ENCODE measurements around the gene FLT4. TPM values are rescaled to one million over a fixed set of nuclear protein-coding genes. Genes with fewer than 3 reads are reported as not detected.

Gene FLT4
- polyA plus RNA-seq, 3 donors = not detected

DNA sequence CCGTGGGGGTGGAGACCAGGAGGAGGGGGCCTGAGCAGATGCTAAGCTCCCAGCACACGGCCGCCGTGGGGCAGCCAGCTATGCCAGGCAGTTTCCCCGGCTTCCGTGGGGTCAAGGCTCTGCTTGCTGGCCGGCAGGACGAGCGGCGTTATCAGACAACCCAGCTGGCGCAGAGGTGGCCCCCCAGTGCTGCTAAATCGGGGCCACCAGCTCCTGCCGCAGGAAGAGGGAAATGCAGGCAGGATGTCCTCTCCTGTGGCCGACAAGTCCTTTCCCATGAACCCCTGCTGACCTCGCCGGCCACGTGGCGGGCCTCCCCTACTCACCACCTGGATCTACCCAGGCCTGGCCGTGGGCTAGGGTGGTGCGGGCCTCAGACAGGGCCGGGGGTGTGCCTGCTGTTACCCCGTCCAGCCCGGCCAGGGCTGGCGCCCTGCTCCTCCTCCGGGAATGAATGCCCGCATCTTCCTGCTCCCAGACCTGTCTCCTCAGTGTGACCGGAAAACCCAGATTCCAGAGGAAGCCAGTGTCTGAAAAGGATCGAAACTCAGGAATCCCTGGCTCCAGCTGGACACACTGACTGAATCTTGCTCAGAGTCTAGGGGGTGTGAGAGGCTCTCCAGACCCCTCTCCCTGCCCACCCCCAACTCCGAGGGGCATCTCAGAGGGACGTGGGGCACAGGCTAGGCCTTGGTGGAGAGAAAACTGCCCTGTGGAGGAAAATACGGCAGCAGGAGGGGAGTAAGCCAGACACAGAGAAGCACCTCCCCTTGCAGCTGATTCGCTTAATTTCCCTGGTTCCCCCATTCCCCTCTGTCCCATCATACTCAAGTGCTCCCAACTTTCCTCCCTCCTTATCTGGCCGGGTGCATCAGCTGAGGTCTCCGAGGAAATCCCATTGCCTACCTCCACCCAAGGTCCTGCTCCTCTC is 3.9 kb downstream of the FLT4 start:
- H3K4me1 Mint-ChIP-seq = peaks cover 6% of the 10 kb centered on the region
- Histone ChIP-seq H3K27me3 (ENCODE audit: control insufficient read depth in 2 of 2, insufficient read depth in 2 of 2, low read length in 2 of 2) (peaks cover 5 to 32% of the 10 kb centered on the region in 2 donors), H3K9me3 (replicated peaks in 1 of 2; ENCODE audit: control insufficient read depth in 1 of 2, insufficient read depth in 1 of 2, low read length in 2 of 2) (no peaks in the 10 kb centered on the region), H3K36me3 (replicated peaks in 1 of 2; ENCODE audit: control insufficient read depth in 1 of 2, insufficient read depth in 2 of 2, low read length in 2 of 2) (no peaks in the 10 kb centered on the region), H3K4me1 (ENCODE audit: control insufficient read depth in 1 of 2, insufficient read depth in 2 of 2, low read length in 2 of 2) (no peaks in the 10 kb centered on the region), H4K20me1 (ENCODE audit: insufficient read depth, low read length) (no peaks in the 10 kb centered on the region), H3K4me3 (replicated peaks in 1 of 3; ENCODE audit: low read depth in 2 of 3, low read length in 3 of 3) (no peak overlapping the region), H3K9ac (ENCODE audit: insufficient read depth, low read length, poor library complexity, severe bottlenecking) (no peak overlapping the region), H2AFZ (ENCODE audit: insufficient read depth, low read depth, low read length, poor library complexity, severe bottlenecking) (no peak overlapping the region), H3K4me2 (replicated peaks; ENCODE audit: extremely low read depth, low read length, poor library complexity, severe bottlenecking) (no peak overlapping the region), H3K79me2 (ENCODE audit: insufficient read depth, low read length) (no peaks in the 10 kb centered on the region), H3K27ac (ENCODE audit: low read depth in 1 of 2, low read length in 2 of 2) (no peak overlapping the region)
- TF ChIP-seq, protein P1, sequence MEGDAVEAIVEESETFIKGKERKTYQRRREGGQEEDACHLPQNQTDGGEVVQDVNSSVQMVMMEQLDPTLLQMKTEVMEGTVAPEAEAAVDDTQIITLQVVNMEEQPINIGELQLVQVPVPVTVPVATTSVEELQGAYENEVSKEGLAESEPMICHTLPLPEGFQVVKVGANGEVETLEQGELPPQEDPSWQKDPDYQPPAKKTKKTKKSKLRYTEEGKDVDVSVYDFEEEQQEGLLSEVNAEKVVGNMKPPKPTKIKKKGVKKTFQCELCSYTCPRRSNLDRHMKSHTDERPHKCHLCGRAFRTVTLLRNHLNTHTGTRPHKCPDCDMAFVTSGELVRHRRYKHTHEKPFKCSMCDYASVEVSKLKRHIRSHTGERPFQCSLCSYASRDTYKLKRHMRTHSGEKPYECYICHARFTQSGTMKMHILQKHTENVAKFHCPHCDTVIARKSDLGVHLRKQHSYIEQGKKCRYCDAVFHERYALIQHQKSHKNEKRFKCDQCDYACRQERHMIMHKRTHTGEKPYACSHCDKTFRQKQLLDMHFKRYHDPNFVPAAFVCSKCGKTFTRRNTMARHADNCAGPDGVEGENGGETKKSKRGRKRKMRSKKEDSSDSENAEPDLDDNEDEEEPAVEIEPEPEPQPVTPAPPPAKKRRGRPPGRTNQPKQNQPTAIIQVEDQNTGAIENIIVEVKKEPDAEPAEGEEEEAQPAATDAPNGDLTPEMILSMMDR (IDR thresholded peaks at IDR 0.05) = no peak
- no peak for DNase-seq
- H3K9me3 Mint-ChIP-seq = peaks cover 0 to 7% (median 2%) of the 10 kb centered on the region in 7 donors
- no peak overlapping the region for H3K4me3 Mint-ChIP-seq
- no peak overlapping the region for H3K27ac Mint-ChIP-seq
- 45% methylated on average over 31 of the region's 34 CpGs for WGBS (ENCODE audit: insufficient coverage)
- H3K36me3 Mint-ChIP-seq = no peaks in the 10 kb centered on the region
- H3K27me3 Mint-ChIP-seq (ENCODE audit: low read depth in 3 of 3) = peaks cover 39 to 48% (median 44%) of the 10 kb centered on the region in 3 donors
- intact Hi-C loops (cut with micrococcal nuclease) = no loop called here

DNA sequence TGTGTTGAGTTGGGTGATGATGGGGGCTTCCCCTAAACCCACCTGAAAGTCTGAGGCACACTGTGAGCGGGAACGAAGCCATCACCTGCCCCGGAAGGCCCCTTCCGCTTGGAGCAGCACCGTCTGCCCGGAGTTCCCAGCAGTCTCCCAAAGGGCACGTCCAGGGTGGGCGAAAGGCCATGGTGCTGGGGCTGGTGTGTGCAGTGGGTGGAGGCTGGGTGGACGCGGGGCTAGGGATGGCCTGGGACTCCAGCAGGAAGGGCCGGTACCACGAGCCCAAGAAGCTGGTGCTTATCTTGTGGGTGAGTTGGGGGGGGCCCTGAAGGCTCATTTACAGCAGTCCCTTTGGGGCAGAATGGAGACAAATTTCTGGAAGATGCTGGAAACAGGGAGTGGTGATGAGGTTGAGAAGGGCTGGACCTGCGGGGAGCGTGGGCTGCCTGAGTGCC is 4.6 kb downstream of the FLT4 start:
- no peaks in the 10 kb centered on the region for H3K36me3 Mint-ChIP-seq
- WGBS (ENCODE audit: insufficient coverage) = 90% methylated on average over 14 of the region's 14 CpGs
- TF ChIP-seq, protein P1 (IDR thresholded peaks at IDR 0.05) = no peak
- no peak overlapping the region for H3K27ac Mint-ChIP-seq
- no peak overlapping the region for H3K4me3 Mint-ChIP-seq
- no peak for DNase-seq
- Histone ChIP-seq H3K36me3 (replicated peaks in 1 of 2; ENCODE audit: control insufficient read depth in 1 of 2, insufficient read depth in 2 of 2, low read length in 2 of 2) (no peaks in the 10 kb centered on the region), H3K4me1 (ENCODE audit: control insufficient read depth in 1 of 2, insufficient read depth in 2 of 2, low read length in 2 of 2) (no peaks in the 10 kb centered on the region), H3K79me2 (ENCODE audit: insufficient read depth, low read length) (no peaks in the 10 kb centered on the region), H3K4me3 (replicated peaks in 1 of 3; ENCODE audit: low read depth in 2 of 3, low read length in 3 of 3) (no peak overlapping the region), H3K9ac (ENCODE audit: insufficient read depth, low read length, poor library complexity, severe bottlenecking) (no peak overlapping the region), H3K27ac (ENCODE audit: low read depth in 1 of 2, low read length in 2 of 2) (no peak overlapping the region), H3K9me3 (replicated peaks in 1 of 2; ENCODE audit: control insufficient read depth in 1 of 2, insufficient read depth in 1 of 2, low read length in 2 of 2) (no peaks in the 10 kb centered on the region), H3K27me3 (ENCODE audit: control insufficient read depth in 2 of 2, insufficient read depth in 2 of 2, low read length in 2 of 2) (peaks cover 0 to 25% of the 10 kb centered on the region in 2 donors), H2AFZ (ENCODE audit: insufficient read depth, low read depth, low read length, poor library complexity, severe bottlenecking) (no peak overlapping the region), H3K4me2 (replicated peaks; ENCODE audit: extremely low read depth, low read length, poor library complexity, severe bottlenecking) (no peak overlapping the region), H4K20me1 (ENCODE audit: insufficient read depth, low read length) (no peaks in the 10 kb centered on the region)
- H3K4me1 Mint-ChIP-seq = peaks cover 2% of the 10 kb centered on the region
- peaks cover 0 to 5% (median 2%) of the 10 kb centered on the region in 7 donors for H3K9me3 Mint-ChIP-seq
- intact Hi-C loops (cut with micrococcal nuclease) = no loop called here
- H3K27me3 Mint-ChIP-seq (ENCODE audit: low read depth in 3 of 3) = peaks cover 33 to 41% (median 37%) of the 10 kb centered on the region in 3 donors

Measured in CD14-positive monocyte (primary cell).